Bronchial epithelial cell (primary cell): ENCODE measurements around the gene CD63. TPM values are rescaled to one million over a fixed set of nuclear protein-coding genes. Genes with fewer than 3 reads are reported as not detected.

ENCODE experiments used
- DNase-seq: peaks from one replicate; pipeline ENCODE4 v3.0.0-alpha.2; 2010; ENCODE audit warnings: low read depth
- FAIRE-seq: peaks from 2 replicates; lab custom pipeline; 2011; peaks lifted over from hg19 to GRCh38; lab: Jason Lieb, UNC
- H3K27me3 ChIP-seq: 2 replicates; pipeline ENCODE4 v1.5.1; 2011; ENCODE audit warnings: low read length; ENCODE audit not compliant: control insufficient read depth, insufficient read depth
- H3K36me3 ChIP-seq: 2 replicates; pipeline ENCODE4 v1.5.1; 2011; ENCODE audit warnings: low read length; ENCODE audit not compliant: control insufficient read depth, insufficient read depth
- H3K4me3 ChIP-seq: 2 replicates; pipeline ENCODE4 v1.5.1; 2011; ENCODE audit warnings: mild to moderate bottlenecking, low read depth, low read length, control low read depth
- total RNA-seq: library from RNA; depleted of rRNA; stranded (reverse); fragments of >200 nt; gene quantifications from 2 replicates; pipeline ENCODE4 v1.2.1, GENCODE V29; 2014
- TF ChIP-seq, protein P1 (sequence below): IDR thresholded peaks from 2 replicates; pipeline ENCODE4 v1.5.1; 2011; ENCODE audit warnings: mild to moderate bottlenecking, moderate library complexity, low read length, control low read depth, inconsistent platforms; ENCODE audit not compliant: insufficient read depth, severe bottlenecking

The CD63 gene
- total RNA-seq, 1 donor from 2014 or later: 1,301 TPM

DNA sequence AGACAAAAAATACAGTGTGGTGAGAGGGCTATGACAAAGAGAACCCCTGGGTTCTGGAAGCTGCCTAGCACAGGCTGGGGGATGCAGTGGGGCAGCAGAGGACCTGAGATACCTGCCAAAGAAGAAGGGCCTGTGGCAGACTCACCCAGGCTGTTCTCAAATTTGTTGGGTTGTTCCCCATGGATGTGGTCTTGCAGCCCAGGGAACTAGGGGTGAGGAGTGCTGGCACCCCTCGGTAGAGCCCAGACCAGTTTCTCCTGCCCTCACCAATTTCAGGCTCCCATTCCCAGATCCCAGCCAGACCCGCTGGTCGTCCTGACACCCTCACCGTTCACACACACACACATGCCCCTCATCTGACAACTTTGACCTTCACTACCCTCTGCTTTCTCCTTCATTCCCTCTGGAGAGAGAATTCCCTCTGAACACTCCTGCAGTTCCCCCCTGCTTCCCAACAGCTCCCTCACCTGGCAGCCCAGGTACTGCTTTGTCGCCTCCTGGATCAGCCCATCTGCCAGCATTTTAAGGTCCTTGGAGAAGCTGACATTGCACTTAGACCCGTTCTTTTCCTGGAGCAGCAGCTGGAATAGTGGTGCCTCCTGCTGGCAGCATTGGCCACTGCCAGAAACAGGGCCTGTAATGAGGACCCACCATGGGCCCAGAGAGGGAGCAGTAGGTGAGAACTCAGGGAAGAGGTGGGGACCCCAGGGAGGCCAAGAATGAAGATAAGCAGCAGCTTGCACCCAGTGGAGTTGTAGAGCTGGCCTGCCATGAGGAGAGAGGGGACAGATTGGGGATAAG, 8.2 kb upstream of the CD63 start:
- FAIRE-seq (no peak), DNase-seq (peak; percentile 81)
- H3K4me3 ChIP-seq: no peak overlapping the region
- H3K36me3 ChIP-seq: no peaks in the 10 kb centered on the region
- TF ChIP-seq, protein P1, sequence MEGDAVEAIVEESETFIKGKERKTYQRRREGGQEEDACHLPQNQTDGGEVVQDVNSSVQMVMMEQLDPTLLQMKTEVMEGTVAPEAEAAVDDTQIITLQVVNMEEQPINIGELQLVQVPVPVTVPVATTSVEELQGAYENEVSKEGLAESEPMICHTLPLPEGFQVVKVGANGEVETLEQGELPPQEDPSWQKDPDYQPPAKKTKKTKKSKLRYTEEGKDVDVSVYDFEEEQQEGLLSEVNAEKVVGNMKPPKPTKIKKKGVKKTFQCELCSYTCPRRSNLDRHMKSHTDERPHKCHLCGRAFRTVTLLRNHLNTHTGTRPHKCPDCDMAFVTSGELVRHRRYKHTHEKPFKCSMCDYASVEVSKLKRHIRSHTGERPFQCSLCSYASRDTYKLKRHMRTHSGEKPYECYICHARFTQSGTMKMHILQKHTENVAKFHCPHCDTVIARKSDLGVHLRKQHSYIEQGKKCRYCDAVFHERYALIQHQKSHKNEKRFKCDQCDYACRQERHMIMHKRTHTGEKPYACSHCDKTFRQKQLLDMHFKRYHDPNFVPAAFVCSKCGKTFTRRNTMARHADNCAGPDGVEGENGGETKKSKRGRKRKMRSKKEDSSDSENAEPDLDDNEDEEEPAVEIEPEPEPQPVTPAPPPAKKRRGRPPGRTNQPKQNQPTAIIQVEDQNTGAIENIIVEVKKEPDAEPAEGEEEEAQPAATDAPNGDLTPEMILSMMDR: peak; percentile 82
- H3K27me3 ChIP-seq: no peaks in the 10 kb centered on the region

- TF ChIP-seq, protein P1: no peak
- Histone ChIP-seq H3K27me3 (no peaks in the 10 kb centered on the region), H3K4me3 (no peak overlapping the region), H3K36me3 (no peaks in the 10 kb centered on the region)
- FAIRE-seq: no peak
- no peak for DNase-seq
Observed at GRCh38 chr12:55736076-55736475, 7.3 kb upstream of the CD63 start.

GRCh38 chr12:55734595-55734994, 5.8 kb upstream of the CD63 start:
- no peaks in the 10 kb centered on the region for H3K27me3 ChIP-seq
- DNase-seq (no peak), FAIRE-seq (no peak)
- H3K4me3 ChIP-seq: no peak overlapping the region
- TF ChIP-seq, protein P1: no peak
- no peaks in the 10 kb centered on the region for H3K36me3 ChIP-seq

DNA sequence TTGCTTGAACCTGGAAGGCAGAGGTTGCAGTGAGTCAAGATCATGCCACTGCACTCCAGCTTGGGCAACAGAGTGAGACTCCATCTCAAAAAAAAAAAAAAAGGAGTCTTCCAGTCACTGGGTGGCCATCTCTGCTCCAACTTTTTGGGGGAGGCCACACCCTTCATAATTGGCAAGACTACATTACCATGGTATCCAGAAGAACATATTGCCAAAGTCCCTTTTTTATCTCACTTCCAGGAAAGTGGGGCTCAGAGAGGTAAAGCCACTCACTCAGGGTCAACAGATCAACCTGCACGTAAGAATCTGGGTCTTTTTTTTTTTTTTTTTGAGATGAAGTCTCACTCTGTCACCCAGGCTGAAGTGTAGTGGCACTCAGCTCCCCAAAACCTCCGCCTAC, 5.0 kb upstream of the CD63 start:
- Histone ChIP-seq H3K36me3 (no peaks in the 10 kb centered on the region), H3K27me3 (no peaks in the 10 kb centered on the region), H3K4me3 (no peak overlapping the region)
- TF ChIP-seq, protein P1: no peak
- no peak for FAIRE-seq
- no peak for DNase-seq

DNA sequence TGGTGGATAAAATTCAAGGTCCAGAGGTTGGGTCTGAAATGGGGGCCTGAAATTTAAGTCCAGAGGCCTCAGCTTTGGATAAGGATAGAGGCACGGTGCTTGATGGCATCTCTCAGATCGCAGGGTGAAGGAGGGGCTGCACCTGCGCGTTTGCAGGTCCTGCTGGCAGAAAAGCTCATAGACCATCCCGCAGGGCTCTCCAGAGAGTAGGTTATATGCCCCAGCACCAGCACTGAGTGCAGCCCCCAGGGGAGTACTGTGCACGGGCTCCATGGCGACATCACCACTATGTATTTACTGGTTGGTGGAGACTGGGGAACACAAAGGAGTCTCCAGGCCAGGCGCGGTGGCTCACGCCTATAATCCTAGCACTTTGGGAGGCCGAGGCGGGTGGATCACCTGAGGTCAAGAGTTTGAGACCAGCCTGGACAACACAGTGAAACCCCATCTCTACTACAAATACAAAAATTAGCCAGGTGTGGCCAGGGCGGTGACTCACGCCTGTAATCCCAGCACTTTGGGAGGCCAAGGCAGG, 4.3 kb upstream of the CD63 start:
- DNase-seq: no peak
- TF ChIP-seq, protein P1: no peak

More for the DNA sequence above, 4.3 kb upstream of the CD63 start:
- Histone ChIP-seq H3K4me3 (no peak overlapping the region), H3K36me3 (no peaks in the 10 kb centered on the region), H3K27me3 (no peaks in the 10 kb centered on the region)
- no peak for FAIRE-seq
